Mesenchymal stem cell (in vitro differentiated cells and primary cell): ENCODE data around the gene PALLD.
A peak's percentile ranks its signal among the peaks of the same experiment; 100 is the strongest.

Source experiments
- DNase-seq: peaks from one replicate; pipeline ENCODE4 v3.0.0-alpha.2; 2013
- H2AFZ ChIP-seq: one replicate; pipeline ENCODE4 v1.6.1; 2013; ENCODE audit warnings: low read depth, mild to moderate bottlenecking, control low read depth, inconsistent platforms, low read length, moderate library complexity
- H2AK5ac ChIP-seq: 2 replicates; pipeline ENCODE4 v1.6.1; 2013; ENCODE audit warnings: low read length, moderate library complexity, mild to moderate bottlenecking, inconsistent platforms; ENCODE audit not compliant: severe bottlenecking
- H2BK120ac ChIP-seq: one replicate; pipeline ENCODE4 v1.6.1; 2013; ENCODE audit warnings: low read depth, mild to moderate bottlenecking, inconsistent platforms, low read length, moderate library complexity
- H2BK12ac ChIP-seq, 2 experiments: one replicate each; pipeline ENCODE4 v1.6.1; 2013; ENCODE audit warnings: inconsistent platforms in 2 of 2, low read length in 2 of 2, mild to moderate bottlenecking in 2 of 2, moderate library complexity in 2 of 2, control low read depth in 1 of 2
- H2BK15ac ChIP-seq: one replicate; pipeline ENCODE4 v1.6.1; 2013; ENCODE audit warnings: mild to moderate bottlenecking, low read depth, inconsistent platforms; ENCODE audit not compliant: poor library complexity, severe bottlenecking
- H2BK5ac ChIP-seq: 2 replicates; pipeline ENCODE4 v1.6.1; 2013; ENCODE audit warnings: low read depth, mild to moderate bottlenecking, low read length, control low read depth, inconsistent platforms; ENCODE audit not compliant: poor library complexity, severe bottlenecking
- H3K14ac ChIP-seq, 2 experiments: one replicate each; pipeline ENCODE4 v1.6.1; 2013; ENCODE audit warnings: inconsistent platforms in 2 of 2, low read length in 2 of 2, control low read depth in 1 of 2, mild to moderate bottlenecking in 1 of 2, moderate library complexity in 1 of 2
- H3K18ac ChIP-seq, 2 experiments: one replicate each; pipeline ENCODE4 v1.6.1; 2013; ENCODE audit warnings: inconsistent platforms in 2 of 2, low read length in 2 of 2, control low read depth in 1 of 2, low read depth in 1 of 2, mild to moderate bottlenecking in 1 of 2
- H3K23ac ChIP-seq, 2 experiments: one replicate each; pipeline ENCODE4 v1.6.1; 2013; ENCODE audit warnings: inconsistent platforms in 2 of 2, low read length in 2 of 2, mild to moderate bottlenecking in 2 of 2, moderate library complexity in 2 of 2, control low read depth in 1 of 2
- H3K27ac ChIP-seq: 2 replicates; pipeline ENCODE4 v1.5.1; 2013; ENCODE audit warnings: mild to moderate bottlenecking, moderate library complexity, low read length, control low read depth, inconsistent platforms; ENCODE audit not compliant: poor library complexity, severe bottlenecking
- H3K27me3 ChIP-seq, 2 experiments: 2 replicates each; pipeline versions ENCODE4 v1.6.1 to v1.7.0; 2013; ENCODE audit warnings: low read length in 2 of 2, mild to moderate bottlenecking in 2 of 2, moderate library complexity in 2 of 2, control low read depth in 1 of 2, inconsistent platforms in 1 of 2; ENCODE audit not compliant: control insufficient read depth in 1 of 2, insufficient read depth in 1 of 2
- H3K36me3 ChIP-seq, 2 experiments: 2 replicates each; pipeline versions ENCODE4 v1.6.1 to v1.7.0; 2013; ENCODE audit warnings: low read length in 2 of 2, control low read depth in 1 of 2, inconsistent platforms in 1 of 2, low read depth in 1 of 2, mild to moderate bottlenecking in 1 of 2; ENCODE audit not compliant: insufficient read depth in 2 of 2, control insufficient read depth in 1 of 2
- H3K4ac ChIP-seq, 2 experiments: one replicate each; pipeline ENCODE4 v1.6.1; 2013; ENCODE audit warnings: inconsistent platforms in 2 of 2, low read length in 2 of 2, mild to moderate bottlenecking in 2 of 2, moderate library complexity in 2 of 2, control low read depth in 1 of 2, low read depth in 1 of 2
- H3K4me1 ChIP-seq: 2 replicates; pipeline ENCODE4 v1.6.1; 2013; ENCODE audit warnings: low read depth, low read length, control low read depth; ENCODE audit not compliant: control insufficient read depth, insufficient read depth
- H3K4me2 ChIP-seq: 2 replicates; pipeline ENCODE4 v1.6.1; 2013; ENCODE audit warnings: low read length, mild to moderate bottlenecking, inconsistent platforms; ENCODE audit not compliant: poor library complexity, severe bottlenecking
- H3K4me3 ChIP-seq, 2 experiments: 2 replicates each; pipeline versions ENCODE4 v1.5.1 to v1.7.0; 2013; ENCODE audit warnings: low read length in 2 of 2, mild to moderate bottlenecking in 2 of 2, control low read depth in 1 of 2, low read depth in 1 of 2; ENCODE audit not compliant: insufficient read depth in 1 of 2
- H3K79me1 ChIP-seq: replicated peaks from 2 replicates; pipeline ENCODE4 v1.6.1; 2013; ENCODE audit warnings: mild to moderate bottlenecking, control low read depth, low read length, inconsistent platforms; ENCODE audit not compliant: poor library complexity, severe bottlenecking
- H3K9ac ChIP-seq: 2 replicates; pipeline ENCODE4 v1.7.0; 2013; ENCODE audit warnings: mild to moderate bottlenecking, low read length, moderate library complexity
- H3K9me3 ChIP-seq: 2 replicates; pipeline ENCODE4 v1.7.0; 2013; ENCODE audit warnings: mild to moderate bottlenecking, low read length; ENCODE audit not compliant: control insufficient read depth
- H4K8ac ChIP-seq: one replicate; pipeline ENCODE4 v1.6.1; 2013; ENCODE audit warnings: inconsistent platforms, mild to moderate bottlenecking, low read length, moderate library complexity
- H4K91ac ChIP-seq: one replicate; pipeline ENCODE4 v1.6.1; 2013; ENCODE audit warnings: mild to moderate bottlenecking, low read length, inconsistent platforms
- WGBS: methylation state at CpG from one replicate; pipeline ENCODE4 v1.1.7; 2013; ENCODE audit warnings: mixed read lengths; 5-methylcytosine and 5-hydroxymethylcytosine counted together

The PALLD gene

DNA sequence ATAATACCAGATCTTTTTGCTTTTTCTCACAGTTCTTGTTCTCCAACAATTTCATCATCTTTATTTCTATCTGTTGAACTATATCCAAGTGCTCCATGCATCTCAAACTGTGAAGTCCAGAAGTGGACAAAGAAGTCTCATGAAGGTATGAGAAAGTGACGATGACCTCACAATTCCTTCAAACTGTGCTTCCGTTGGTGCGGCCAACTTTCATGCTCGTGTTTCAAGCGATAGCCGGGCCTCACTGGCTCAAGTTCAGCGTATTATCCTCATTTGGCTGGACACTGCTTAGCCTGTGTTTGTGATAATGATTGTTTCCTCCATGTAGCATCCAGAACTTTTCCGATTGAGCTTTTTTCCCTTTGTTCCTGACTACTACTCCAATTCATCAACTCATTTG lies 143.1 kb downstream of the PALLD start:
- Histone ChIP-seq H2BK15ac (no peak overlapping the region), H2BK120ac (no peak overlapping the region)

GRCh38 chr4:168641811-168642140 lies 144.9 kb downstream of the PALLD start:
- Histone ChIP-seq H2BK120ac (no peak overlapping the region), H3K4me2 (no peak overlapping the region), H2AK5ac (peak overlapping the region; percentile 76), H3K27me3 (no peaks in the 10 kb centered on the region), H3K4me1 (peaks cover 13% of the 10 kb centered on the region), H4K91ac (no peak overlapping the region), H3K36me3 (no peaks in the 10 kb centered on the region), H3K14ac (no peak overlapping the region), H3K9me3 (no peaks in the 10 kb centered on the region), H3K23ac (no peak overlapping the region), H3K79me1 (peaks cover 14% of the 10 kb centered on the region), H2AFZ (no peak overlapping the region), H4K8ac (no peak overlapping the region), H3K18ac (no peak overlapping the region), H2BK15ac (no peak overlapping the region), H3K4ac (no peak overlapping the region), H2BK5ac (no peak overlapping the region), H3K9ac (no peak overlapping the region), H3K27ac (no peak overlapping the region), H3K4me3 (no peak overlapping the region), H2BK12ac (no peak overlapping the region)
- no peak for DNase-seq
- WGBS, result 96% methylated on average over 3 of the region's 3 CpGs

More for the DNA sequence above, 143.1 kb downstream of the PALLD start:
- peak overlapping the region; percentile 59 for H2AK5ac ChIP-seq
- DNase-seq, result no peak
- no peak overlapping the region for H3K27ac ChIP-seq
- H3K4me2 ChIP-seq, result no peak overlapping the region
- H4K8ac ChIP-seq, result no peak overlapping the region
- H3K18ac ChIP-seq, result no peak overlapping the region
- no peaks in the 10 kb centered on the region for H3K9me3 ChIP-seq
- no peak overlapping the region for H3K4ac ChIP-seq
- peak overlapping the region in 1 of 2 experiments; percentile 22 for H2BK12ac ChIP-seq
- no peak overlapping the region for H3K4me3 ChIP-seq
- H3K4me1 ChIP-seq, result peaks cover 23% of the 10 kb centered on the region
- WGBS, result 98% methylated on average over 8 of the region's 8 CpGs
- no peaks in the 10 kb centered on the region for H3K27me3 ChIP-seq
- peaks cover 6% of the 10 kb centered on the region for H3K79me1 ChIP-seq
- no peak overlapping the region for H4K91ac ChIP-seq
- no peak overlapping the region for H2AFZ ChIP-seq
- no peak overlapping the region for H2BK5ac ChIP-seq
- no peak overlapping the region for H3K9ac ChIP-seq
- H3K23ac ChIP-seq, result no peak overlapping the region
- peak overlapping the region in 1 of 2 experiments; percentile 76 for H3K14ac ChIP-seq
- no peaks in the 10 kb centered on the region for H3K36me3 ChIP-seq

DNA sequence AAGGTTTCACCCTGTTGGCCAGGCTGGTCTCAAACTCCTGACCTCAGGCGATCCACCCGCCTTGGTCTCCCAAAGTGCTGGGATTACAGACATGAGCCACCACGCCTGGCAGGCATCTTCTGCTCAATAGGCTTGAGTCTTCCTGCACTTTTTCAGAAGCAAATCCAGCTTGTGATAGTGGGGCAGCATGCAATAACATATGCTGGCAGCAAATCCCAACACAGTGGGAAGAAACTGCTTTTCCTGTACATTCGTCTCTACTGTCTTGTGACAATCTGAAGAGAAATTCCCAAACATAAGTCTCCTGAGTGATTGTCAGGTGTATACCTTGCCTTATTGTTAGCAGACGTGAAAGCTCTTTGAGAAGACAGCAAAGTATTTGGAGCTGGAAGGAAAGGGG lies 145.7 kb downstream of the PALLD start:
- no peak overlapping the region for H2BK5ac ChIP-seq
- peaks cover 14% of the 10 kb centered on the region for H3K79me1 ChIP-seq
- no peak overlapping the region for H3K27ac ChIP-seq
- no peak overlapping the region for H3K4me2 ChIP-seq
- no peaks in the 10 kb centered on the region for H3K27me3 ChIP-seq
- H3K4me3 ChIP-seq, result no peak overlapping the region
- no peak overlapping the region for H3K23ac ChIP-seq
- DNase-seq, result no peak
- H3K9me3 ChIP-seq, result no peaks in the 10 kb centered on the region
- no peak overlapping the region for H3K9ac ChIP-seq
- no peak overlapping the region for H4K8ac ChIP-seq
- H2AK5ac ChIP-seq, result no peak overlapping the region
- H2BK15ac ChIP-seq, result no peak overlapping the region
- no peak overlapping the region for H3K14ac ChIP-seq
- 93% methylated on average over 5 of the region's 5 CpGs for WGBS
- H4K91ac ChIP-seq, result no peak overlapping the region
- no peak overlapping the region for H3K4ac ChIP-seq
- H2BK12ac ChIP-seq, result peak overlapping the region in 1 of 2 experiments; percentile 19
- no peak overlapping the region for H2BK120ac ChIP-seq
- H3K18ac ChIP-seq, result no peak overlapping the region
- peaks cover 13% of the 10 kb centered on the region for H3K4me1 ChIP-seq
- H3K36me3 ChIP-seq, result no peaks in the 10 kb centered on the region
- H2AFZ ChIP-seq, result no peak overlapping the region

GRCh38 chr4:168643111-168643795 lies 146.4 kb downstream of the PALLD start:
- Histone ChIP-seq H3K4ac (no peak overlapping the region), H3K27ac (no peak overlapping the region), H3K4me3 (peak overlapping the region in 1 of 2 experiments; percentile 48), H3K79me1 (peaks cover 12% of the 10 kb centered on the region), H2BK15ac (no peak overlapping the region), H4K8ac (no peak overlapping the region), H3K27me3 (no peaks in the 10 kb centered on the region), H4K91ac (no peak overlapping the region), H2AK5ac (no peak overlapping the region), H2BK120ac (no peak overlapping the region), H3K4me2 (no peak overlapping the region), H3K36me3 (no peaks in the 10 kb centered on the region), H3K4me1 (peaks cover 10% of the 10 kb centered on the region), H3K14ac (no peak overlapping the region), H3K23ac (no peak overlapping the region), H2BK5ac (no peak overlapping the region), H2AFZ (no peak overlapping the region), H2BK12ac (no peak overlapping the region), H3K9ac (peak overlapping the region; percentile 15), H3K9me3 (no peaks in the 10 kb centered on the region), H3K18ac (no peak overlapping the region)
- no peak for DNase-seq
- 91% methylated on average over 5 of the region's 5 CpGs for WGBS
